DOHH2 (cell line): ENCODE measurements around the gene PRDM10.
A peak's percentile ranks its signal among the peaks of the same experiment; 100 is the strongest.
"Not testable (repeated sequence)": the region's sequence is repeated elsewhere in the genome, so short reads cannot be mapped to it uniquely, and the experiment has no call there.

ENCODE experiments used
- H3F3A ChIP-seq: fragments of 200-600 bp; sonication (generic), shearing (Covaris generic); 2 replicates; pipeline ENCODE4 v1.6.0; 2016; ENCODE audit warnings: antibody characterized with exemption, mild to moderate bottlenecking; ENCODE audit not compliant: control insufficient read depth, insufficient read depth
- H3K27ac ChIP-seq: fragments of 200-600 bp; sonication (generic); 2 replicates; pipeline ENCODE4 v1.5.1; 2014; ENCODE audit warnings: low read depth, mild to moderate bottlenecking, low read length, moderate library complexity
- H3K27me3 ChIP-seq: fragments of 200-600 bp; sonication (generic); 2 replicates; pipeline ENCODE4 v1.6.1; 2014; ENCODE audit warnings: mild to moderate bottlenecking, low read length, mixed read lengths; ENCODE audit not compliant: control insufficient read depth
- H3K36me3 ChIP-seq: fragments of 200-600 bp; sonication (generic); 2 replicates; pipeline ENCODE4 v1.6.1; 2014; ENCODE audit warnings: mild to moderate bottlenecking, low read length, moderate library complexity, mixed read lengths; ENCODE audit not compliant: control insufficient read depth
- H3K4me1 ChIP-seq: fragments of 200-600 bp; sonication (generic); 2 replicates; pipeline ENCODE4 v1.6.1; 2014; ENCODE audit warnings: mild to moderate bottlenecking, low read length, mixed read lengths; ENCODE audit not compliant: control insufficient read depth
- H3K4me2 ChIP-seq: fragments of 200-600 bp; sonication (generic); 2 replicates; pipeline ENCODE4 v1.6.0; 2014; ENCODE audit warnings: mild to moderate bottlenecking, low read length, moderate library complexity
- H3K4me3 ChIP-seq: fragments of 200-600 bp; sonication (generic); 2 replicates; pipeline ENCODE4 v1.5.1; 2014; ENCODE audit warnings: mild to moderate bottlenecking, low read length, mixed read lengths
- H3K79me2 ChIP-seq: fragments of 200-600 bp; sonication (generic); 2 replicates; pipeline ENCODE4 v1.6.1; 2014; ENCODE audit warnings: mild to moderate bottlenecking, low read length, mixed read lengths; ENCODE audit not compliant: control insufficient read depth
- H3K9me2 ChIP-seq: fragments of 200-600 bp; sonication (generic); replicated peaks from 2 replicates; pipeline ENCODE4 v1.6.1; 2014; ENCODE audit warnings: mild to moderate bottlenecking, low read length, mixed read lengths; ENCODE audit not compliant: control insufficient read depth
- H3K9me3 ChIP-seq: fragments of 200-600 bp; sonication (generic); 2 replicates; pipeline ENCODE4 v1.6.1; 2014; ENCODE audit warnings: antibody characterized with exemption, low read length, mixed read lengths; ENCODE audit not compliant: control insufficient read depth, insufficient read depth
- H4K20me1 ChIP-seq: fragments of 200-600 bp; sonication (generic); 2 replicates; pipeline ENCODE4 v1.6.0; 2014; ENCODE audit warnings: low read depth, mild to moderate bottlenecking, antibody characterized with exemption, low read length, moderate library complexity; ENCODE audit not compliant: control insufficient read depth, insufficient read depth
- CTCF ChIP-seq: fragments of 200-600 bp; sonication (generic); IDR thresholded peaks from one replicate; pipeline ENCODE4 v1.5.1; 2014; ENCODE audit warnings: antibody characterized with exemption, mild to moderate bottlenecking, low read depth, low read length; ENCODE audit not compliant: poor library complexity, severe bottlenecking
- EZH2phosphoT487 ChIP-seq: fragments of 200-600 bp; sonication (generic); IDR thresholded peaks from 2 replicates; pipeline ENCODE4 v1.6.1; 2017; ENCODE audit warnings: borderline replicate concordance, mild to moderate bottlenecking, antibody characterized with exemption, low read length, moderate library complexity, mixed read lengths

The PRDM10 gene

GRCh38 chr11:129973068-129973467, 29.6 kb downstream of the PRDM10 start:
- no peaks in the 10 kb centered on the region for H3K9me2 ChIP-seq
- H3K79me2 ChIP-seq, result peaks cover 25% of the 10 kb centered on the region
- no peaks in the 10 kb centered on the region for H3K27me3 ChIP-seq
- H3F3A ChIP-seq, result peaks cover 17% of the 10 kb centered on the region
- H3K36me3 ChIP-seq, result peaks cover 4% of the 10 kb centered on the region; the same call in 1 of the 2 replicates
- peak overlapping the region; percentile 98 for H3K27ac ChIP-seq
- TF ChIP-seq CTCF, result no peak
- TF ChIP-seq EZH2phosphoT487, result no peak
- H3K9me3 ChIP-seq, result no peaks in the 10 kb centered on the region
- peak overlapping the region; percentile 70 for H3K4me3 ChIP-seq
- no peaks in the 10 kb centered on the region for H4K20me1 ChIP-seq
- H3K4me2 ChIP-seq, result peak overlapping the region; percentile 87
- H3K4me1 ChIP-seq, result peaks cover 86% of the 10 kb centered on the region

GRCh38 chr11:129972611-129973010, 30.0 kb downstream of the PRDM10 start:
- peaks cover 4% of the 10 kb centered on the region; the same call in 1 of the 2 replicates for H3K36me3 ChIP-seq
- peaks cover 25% of the 10 kb centered on the region for H3K79me2 ChIP-seq
- H3K27ac ChIP-seq, result peak overlapping the region; percentile 98
- no peak for TF ChIP-seq CTCF
- no peak for TF ChIP-seq EZH2phosphoT487
- peak overlapping the region; percentile 70 for H3K4me3 ChIP-seq
- peaks cover 90% of the 10 kb centered on the region for H3K4me1 ChIP-seq
- H4K20me1 ChIP-seq, result no peaks in the 10 kb centered on the region
- H3K4me2 ChIP-seq, result peak overlapping the region; percentile 87
- H3K27me3 ChIP-seq, result no peaks in the 10 kb centered on the region
- H3K9me3 ChIP-seq, result no peaks in the 10 kb centered on the region
- H3K9me2 ChIP-seq, result no peaks in the 10 kb centered on the region
- peaks cover 17% of the 10 kb centered on the region for H3F3A ChIP-seq

GRCh38 chr11:129971856-129972255, 30.8 kb downstream of the PRDM10 start:
- not testable (repeated sequence) for H3K9me3 ChIP-seq, H3K27me3 ChIP-seq, H3K36me3 ChIP-seq, H3K9me2 ChIP-seq, H4K20me1 ChIP-seq
- H3F3A ChIP-seq, result peaks cover 17% of the 10 kb centered on the region
- H3K79me2 ChIP-seq, result peaks cover 25% of the 10 kb centered on the region
- H3K27ac ChIP-seq, result peak overlapping the region; percentile 98
- peak overlapping the region; percentile 87 for H3K4me2 ChIP-seq
- H3K4me3 ChIP-seq, result peak overlapping the region; percentile 70
- H3K4me1 ChIP-seq, result peaks cover 95% of the 10 kb centered on the region

GRCh38 chr11:129969920-129970319, 32.7 kb downstream of the PRDM10 start:
- TF ChIP-seq CTCF (no peak), EZH2phosphoT487 (no peak)
- H3K79me2 ChIP-seq, result peaks cover 25% of the 10 kb centered on the region
- peaks cover 4% of the 10 kb centered on the region; the same call in 1 of the 2 replicates for H3K36me3 ChIP-seq
- H3K9me2 ChIP-seq, result no peaks in the 10 kb centered on the region
- no peaks in the 10 kb centered on the region for H4K20me1 ChIP-seq
- H3K4me2 ChIP-seq, result peak overlapping the region; percentile 58
- peak overlapping the region; percentile 15 for H3K4me3 ChIP-seq
- peaks cover 95% of the 10 kb centered on the region for H3K4me1 ChIP-seq
- H3F3A ChIP-seq, result peaks cover 19% of the 10 kb centered on the region
- no peaks in the 10 kb centered on the region for H3K27me3 ChIP-seq
- H3K9me3 ChIP-seq, result no peaks in the 10 kb centered on the region
- H3K27ac ChIP-seq, result peak overlapping the region; percentile 54
